C4-2B (cell line): ENCODE data around the gene RORC.

Experiments
- CTCF ChIP-seq: fragments of 450-650 bp; conservative IDR thresholded peaks from 2 replicates; pipeline ENCODE4 v1.5.1; 2017; ENCODE audit warnings: mild to moderate bottlenecking
- ZFX ChIP-seq: fragments of 450-650 bp; IDR thresholded peaks from 2 replicates; pipeline ENCODE4 v1.6.1; 2017

DNA sequence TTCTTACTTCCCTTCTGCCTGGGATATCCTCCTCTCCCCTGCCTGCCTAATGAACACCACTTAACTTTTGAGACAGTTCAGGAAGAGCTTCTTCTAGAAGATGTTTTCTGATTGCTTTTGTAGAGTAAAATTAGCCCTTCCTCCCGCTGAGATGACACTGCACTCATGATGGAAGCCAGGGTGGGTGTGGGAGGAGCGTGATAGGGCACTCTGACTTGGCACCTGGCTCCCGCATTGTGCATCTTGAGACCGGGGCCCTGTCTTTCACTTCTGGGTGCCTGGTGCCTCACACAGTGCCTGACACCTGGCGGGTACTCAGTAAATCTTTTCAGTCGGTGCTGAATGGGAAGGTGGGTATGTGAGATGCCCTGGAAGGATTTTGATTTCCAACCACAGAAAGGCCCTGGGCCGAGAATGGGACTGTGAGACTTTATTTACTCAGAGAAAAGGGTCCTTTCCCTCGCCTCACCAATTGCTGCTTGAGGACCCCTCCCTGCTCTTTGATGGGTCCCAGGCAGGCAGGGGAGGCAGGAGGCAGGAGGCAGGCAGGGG is 15.2 kb upstream of the RORC start:
- TF ChIP-seq CTCF (no peak), ZFX (no peak)
